Lower leg skin (tissue), 3 donors: ENCODE data around the gene ANK2.

ENCODE experiments used
- POLR2A ChIP-seq, 2 donors: fragments of 450-650 bp; IDR thresholded peaks; one replicate each; pipeline ENCODE4 v1.6.1; 2016 to 2017; ENCODE audit warnings: antibody characterized with exemption in 2 of 2, mild to moderate bottlenecking in 1 of 2, moderate library complexity in 1 of 2
- TF ChIP-seq, protein P1 (sequence below), 3 donors: fragments of 450-650 bp; IDR thresholded peaks; one replicate each; pipeline ENCODE4 v1.5.1; 2016; ENCODE audit warnings: antibody characterized with exemption in 3 of 3, mild to moderate bottlenecking in 3 of 3, moderate library complexity in 2 of 3

DNA sequence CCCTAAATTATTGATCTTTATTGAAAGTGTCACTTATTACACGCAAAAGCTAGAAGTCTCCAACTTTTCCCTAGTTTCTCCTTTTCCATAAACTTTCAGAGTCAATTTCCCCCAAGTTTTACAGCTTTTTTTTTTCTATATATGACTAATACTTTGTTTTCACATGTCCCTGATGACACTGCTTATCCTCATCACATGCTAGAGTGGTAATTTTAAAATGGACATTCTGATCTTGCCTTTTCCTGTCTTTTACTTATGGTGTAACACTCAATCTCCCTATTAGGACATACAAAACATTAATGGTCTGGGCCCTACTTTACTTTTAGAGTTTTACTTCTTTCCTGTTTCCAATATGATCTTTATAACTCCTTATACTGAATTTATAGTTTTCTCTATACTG, 112.6 kb downstream of the ANK2 start:
- TF ChIP-seq POLR2A (IDR thresholded peaks at IDR 0.05): no peak
- TF ChIP-seq, protein P1, sequence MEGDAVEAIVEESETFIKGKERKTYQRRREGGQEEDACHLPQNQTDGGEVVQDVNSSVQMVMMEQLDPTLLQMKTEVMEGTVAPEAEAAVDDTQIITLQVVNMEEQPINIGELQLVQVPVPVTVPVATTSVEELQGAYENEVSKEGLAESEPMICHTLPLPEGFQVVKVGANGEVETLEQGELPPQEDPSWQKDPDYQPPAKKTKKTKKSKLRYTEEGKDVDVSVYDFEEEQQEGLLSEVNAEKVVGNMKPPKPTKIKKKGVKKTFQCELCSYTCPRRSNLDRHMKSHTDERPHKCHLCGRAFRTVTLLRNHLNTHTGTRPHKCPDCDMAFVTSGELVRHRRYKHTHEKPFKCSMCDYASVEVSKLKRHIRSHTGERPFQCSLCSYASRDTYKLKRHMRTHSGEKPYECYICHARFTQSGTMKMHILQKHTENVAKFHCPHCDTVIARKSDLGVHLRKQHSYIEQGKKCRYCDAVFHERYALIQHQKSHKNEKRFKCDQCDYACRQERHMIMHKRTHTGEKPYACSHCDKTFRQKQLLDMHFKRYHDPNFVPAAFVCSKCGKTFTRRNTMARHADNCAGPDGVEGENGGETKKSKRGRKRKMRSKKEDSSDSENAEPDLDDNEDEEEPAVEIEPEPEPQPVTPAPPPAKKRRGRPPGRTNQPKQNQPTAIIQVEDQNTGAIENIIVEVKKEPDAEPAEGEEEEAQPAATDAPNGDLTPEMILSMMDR (IDR thresholded peaks at IDR 0.05): no peak
